Upper lobe of left lung (tissue), 4 donors: ENCODE results near the gene LRRIQ1.

Source experiments
- CTCF ChIP-seq, 6 experiments: fragments of 450-650 bp in 4 of 6; fragments of 200-600 bp in 2 of 6; sonication (generic) in 2 of 6; IDR thresholded peaks; one replicate each; pipeline ENCODE4 v1.5.1; 2016 to 2019; ENCODE audit warnings: antibody characterized with exemption in 6 of 6
- POLR2A ChIP-seq, 4 donors: fragments of 450-650 bp; IDR thresholded peaks; one replicate each; pipeline ENCODE4 v1.5.1; 2016 to 2017; ENCODE audit warnings: antibody characterized with exemption in 4 of 4, mild to moderate bottlenecking in 2 of 4
- POLR2AphosphoS5 ChIP-seq, 2 donors: sonication (generic); formaldehyde crosslinking; IDR thresholded peaks; one replicate each; pipeline ENCODE4 v1.5.1; 2017; ENCODE audit warnings: antibody characterized with exemption in 2 of 2

- TF ChIP-seq CTCF (IDR thresholded peaks at IDR 0.05) (no peak), POLR2AphosphoS5 (IDR thresholded peaks at IDR 0.05) (no peak), POLR2A (IDR thresholded peaks at IDR 0.05) (no peak)
Measured at GRCh38 chr12:85279449-85280164, 243.5 kb downstream of the LRRIQ1 start.
